K562 (cell line): ENCODE measurements around the gene DHRS13. TPM values are rescaled to one million over a fixed set of nuclear protein-coding genes. Genes with fewer than 3 reads are reported as not detected.
A peak's percentile ranks its signal among the peaks of the same experiment; 100 is the strongest.

Experiments used
- CEBPG ChIP-seq, 3 experiments: fragments of 200-800 bp in 1 of 3; sonication (Bioruptor generic) in 1 of 3; sonication (generic) in 1 of 3; formaldehyde crosslinking in 1 of 3; IDR thresholded peaks in 2 of 3; conservative IDR thresholded peaks in 1 of 3; 2 replicates each; pipeline versions ENCODE4 v1.6.1 to v1.8.0; 2016 to 2022; ENCODE audit warnings: missing compliant biosample characterization in 2 of 3, missing genetic modification characterization in 2 of 3, mild to moderate bottlenecking in 1 of 3, missing genetic modification reagents in 1 of 3
- COPS2 ChIP-seq: fragments of 450-650 bp; conservative IDR thresholded peaks from 2 replicates; pipeline ENCODE4 v1.6.1; 2016; ENCODE audit warnings: mild to moderate bottlenecking, moderate library complexity
- DDX20 ChIP-seq: fragments of 450-650 bp; IDR thresholded peaks from 2 replicates; pipeline ENCODE4 v1.6.1; 2016; ENCODE audit warnings: missing genetic modification characterization, low read depth, mild to moderate bottlenecking, missing compliant biosample characterization, moderate library complexity
- FOXP4 ChIP-seq: sonication (generic); formaldehyde crosslinking; IDR thresholded peaks from 2 replicates; pipeline ENCODE4 v1.8.0; 2022; ENCODE audit warnings: mild to moderate bottlenecking, missing genetic modification reagents, borderline replicate concordance
- HDGF ChIP-seq: fragments of 450-650 bp; IDR thresholded peaks from 2 replicates; pipeline ENCODE4 v1.6.1; 2016
- KAT7 ChIP-seq: sonication (generic); formaldehyde crosslinking; IDR thresholded peaks from 2 replicates; pipeline ENCODE4 v1.8.0; 2022; ENCODE audit warnings: missing genetic modification reagents, mild to moderate bottlenecking, borderline replicate concordance
- KDM1A ChIP-seq, 2 experiments: fragments of 450-650 bp; IDR thresholded peaks; 2 replicates each; pipeline ENCODE4 v1.6.1; 2016; ENCODE audit warnings: mild to moderate bottlenecking in 2 of 2
- LEF1 ChIP-seq: fragments of 450-650 bp; IDR thresholded peaks from 2 replicates; pipeline ENCODE4 v1.6.1; 2016; ENCODE audit warnings: mild to moderate bottlenecking
- NEUROD1 ChIP-seq: fragments of 150-350 bp; IDR thresholded peaks from 2 replicates; pipeline ENCODE4 v1.6.1; 2014; ENCODE audit warnings: borderline replicate concordance, low read length, low read depth; ENCODE audit not compliant: partially characterized antibody
- PHB ChIP-seq: fragments of 250-450 bp; sonication (Bioruptor Pico); IDR thresholded peaks from 2 replicates; pipeline ENCODE4 v1.5.0; 2021
- PHF20 ChIP-seq: fragments of 450-650 bp; IDR thresholded peaks from 2 replicates; pipeline ENCODE4 v1.6.1; 2018; ENCODE audit not compliant: partially characterized antibody
- SMARCA5 ChIP-seq: fragments of 450-650 bp; IDR thresholded peaks from 2 replicates; pipeline ENCODE4 v1.6.1; 2016
- SMARCE1 ChIP-seq: fragments of 450-650 bp; IDR thresholded peaks from 2 replicates; pipeline ENCODE4 v1.7.1; 2016; ENCODE audit warnings: mild to moderate bottlenecking
- STAG1 ChIP-seq: sonication (generic); formaldehyde crosslinking; IDR thresholded peaks from 2 replicates; pipeline ENCODE4 v1.5.0; 2020; ENCODE audit warnings: missing genetic modification reagents, borderline replicate concordance
- TAF7 ChIP-seq: fragments of 450-650 bp; IDR thresholded peaks from 2 replicates; pipeline ENCODE4 v1.6.1; 2016; ENCODE audit warnings: missing genetic modification characterization, missing compliant biosample characterization
- TFE3 ChIP-seq: fragments of 450-650 bp; formaldehyde crosslinking; IDR thresholded peaks from 2 replicates; pipeline ENCODE4 v1.4.0; 2020; ENCODE audit warnings: mild to moderate bottlenecking, mixed read lengths
- TSC22D4 ChIP-seq: fragments of 450-650 bp; IDR thresholded peaks from 2 replicates; pipeline ENCODE4 v1.6.1; 2016; ENCODE audit warnings: missing genetic modification characterization, missing biosample characterization, control low read depth
- VEZF1 ChIP-seq: fragments of 200-800 bp; sonication (Bioruptor generic); IDR thresholded peaks from 2 replicates; pipeline ENCODE4 v1.6.1; 2017; ENCODE audit warnings: missing genetic modification characterization, missing compliant biosample characterization
- ZKSCAN8 ChIP-seq: fragments of 200-800 bp; sonication (Bioruptor generic); IDR thresholded peaks from 2 replicates; pipeline ENCODE4 v1.6.1; 2016; ENCODE audit warnings: missing genetic modification characterization, missing compliant biosample characterization
- ZNF445 ChIP-seq: fragments of 250-450 bp; sonication (Bioruptor Pico); IDR thresholded peaks from 2 replicates; pipeline ENCODE4 v1.4.0; 2020; ENCODE audit warnings: low read depth, mild to moderate bottlenecking, moderate library complexity
- ZNF699 ChIP-seq: fragments of 250-450 bp; sonication (Bioruptor Pico); IDR thresholded peaks from 2 replicates; pipeline ENCODE4 v1.8.0; 2021; ENCODE audit warnings: mild to moderate bottlenecking, moderate library complexity; ENCODE audit not compliant: insufficient replicate concordance
- ZNF780A ChIP-seq: fragments of 250-450 bp; sonication (Bioruptor Pico); IDR thresholded peaks from 2 replicates; pipeline ENCODE4 v1.5.0; 2021; ENCODE audit warnings: mild to moderate bottlenecking
- polyA plus RNA-seq, 8 experiments: library from polyadenylated mRNA; depleted of rRNA in 4 of 8; stranded (reverse) in 5 of 8; unstranded in 3 of 8; fragments of >200 nt; fragmentation: Nextera tagmentation in 2 of 8; fragmentation: Illumina TruSeq in 1 of 8; extraction: Ambion mirVana in 2 of 8; extraction: Trizol in 1 of 8; gene quantifications; 2 replicates each; pipeline versions ENCODE4 v1.2.1 to v1.2.3, GENCODE V29; 2011 to 2014; ENCODE audit warnings: inconsistent platforms in 1 of 8, missing spikeins in 1 of 8
- total RNA-seq, 7 experiments: library from RNA; depleted of rRNA in 6 of 7; stranded (reverse); fragments of >200 nt in 6 of 7; fragmentation: Illumina TruSeq in 2 of 7; extraction: Trizol in 2 of 7; gene quantifications; 2 replicates each; pipeline versions ENCODE4 v1.2.1 to v1.2.3, GENCODE V29; 2011 to 2021; ENCODE audit warnings: low replicate concordance in 1 of 7

The DHRS13 gene
- total and polyA plus RNA-seq, 9 of the 15 experiments (the other 6 are each of a cell fraction or from before 2014, with no cell fraction given): 0.32 to 52.3 (median 34.3) TPM; not detected in 1

- TF ChIP-seq CEBPG (CRISPR knock-in tag; IDR thresholded peaks at IDR 0.05) (no peak), CEBPG (tag; conservative IDR thresholded peaks at IDR 0.05 in 1 of 2, IDR thresholded peaks at IDR 0.05 in 1 of 2) (no peak), SMARCA5 (peak; percentile 59; the same call in 1 of the 2 replicates), TFE3 (CRISPR knock-in tag) (no peak), ZKSCAN8 (no peak), FOXP4 (CRISPR knock-in tag) (peak; percentile 44; the same call in 1 of the 2 replicates), PHB (CRISPR knock-in tag) (no peak), LEF1 (no peak), COPS2 (no peak), ZNF780A (CRISPR knock-in tag) (no peak), KDM1A (IDR thresholded peaks at IDR 0.05) (peak in 1 of 2 experiments; percentile 99; a peak in 2 of 4 replicates), KAT7 (CRISPR knock-in tag) (peak; percentile 95), STAG1 (CRISPR knock-in tag) (peak; percentile 68), NEUROD1 (peak; percentile 70), TAF7 (no peak), VEZF1 (CRISPR knock-in tag) (peak; percentile 85), SMARCE1 (0 out of 2 replicates have a peak, but pooled peaks have one; percentile 16), DDX20 (no peak), HDGF (no peak), ZNF445 (CRISPR knock-in tag) (no peak), PHF20 (peak; percentile 27), ZNF699 (CRISPR knock-in tag) (no peak), TSC22D4 (tag) (no peak)
These were observed at the start of gene DHRS13 (continued) for GRCh38 chr17:28902819-28903545.
